HG03521 (cell line): Measurements from ENCODE around the gene TMCO6.
"Not testable (repeated sequence)": the region's sequence is repeated elsewhere in the genome, so short reads cannot be mapped to it uniquely, and the experiment has no call there.

Experiments
- ATAC-seq: cut with Tn5 transposase; IDR thresholded peaks from one replicate; pipeline ENCODE4 v1.9.1; 2021; ENCODE audit warnings: mild to moderate bottlenecking, moderate library complexity; ENCODE audit not compliant: unreplicated experiment

Gene TMCO6

DNA sequence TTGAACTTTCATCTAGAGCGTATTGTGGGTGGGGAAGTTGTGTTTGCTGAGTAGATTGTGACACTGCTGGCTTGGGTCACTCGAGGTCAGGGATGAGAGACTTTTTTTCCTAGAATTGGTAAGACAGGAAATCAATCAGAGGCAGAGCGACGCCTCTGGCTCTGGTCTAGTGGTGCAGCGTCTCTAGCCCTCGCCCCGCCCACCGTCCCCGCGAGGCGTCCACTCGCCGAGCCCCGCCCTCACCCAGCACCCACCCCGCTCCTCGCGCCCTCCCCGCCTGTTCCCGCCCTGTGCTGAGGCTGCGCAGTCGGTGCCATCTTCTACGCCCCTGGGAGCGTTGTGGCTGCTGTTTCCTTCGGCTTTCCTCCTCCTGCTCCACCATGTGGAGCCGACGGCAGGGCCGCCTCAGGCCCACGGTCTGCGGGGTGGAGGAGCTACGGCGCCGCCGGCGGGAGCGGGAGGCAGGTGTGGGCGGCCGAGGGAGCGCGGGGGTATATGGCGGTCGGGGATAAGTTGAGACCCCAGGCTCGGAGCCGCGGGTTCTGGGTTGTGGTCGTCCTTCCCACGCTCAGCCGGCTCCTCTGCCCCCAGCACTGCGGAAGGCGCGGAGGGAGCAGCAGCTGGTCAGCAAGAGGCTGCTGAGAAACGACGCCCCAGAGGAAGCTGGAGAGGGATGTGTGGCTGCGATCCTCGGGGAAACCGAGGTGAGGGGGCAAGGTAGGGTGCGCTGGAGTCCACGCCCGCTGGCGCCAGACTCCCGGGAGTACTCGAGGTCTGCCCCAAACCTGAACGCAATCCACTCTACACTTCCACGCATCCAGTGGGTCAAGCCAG, at the start of gene TMCO6:
Gene TMCO6, plus strand, starts transcription at position 304 of the 834 bp plus-strand sequence. Its CDS starts 77 bp downstream, at position 381.
- ATAC-seq: peak; percentile 94

DNA sequence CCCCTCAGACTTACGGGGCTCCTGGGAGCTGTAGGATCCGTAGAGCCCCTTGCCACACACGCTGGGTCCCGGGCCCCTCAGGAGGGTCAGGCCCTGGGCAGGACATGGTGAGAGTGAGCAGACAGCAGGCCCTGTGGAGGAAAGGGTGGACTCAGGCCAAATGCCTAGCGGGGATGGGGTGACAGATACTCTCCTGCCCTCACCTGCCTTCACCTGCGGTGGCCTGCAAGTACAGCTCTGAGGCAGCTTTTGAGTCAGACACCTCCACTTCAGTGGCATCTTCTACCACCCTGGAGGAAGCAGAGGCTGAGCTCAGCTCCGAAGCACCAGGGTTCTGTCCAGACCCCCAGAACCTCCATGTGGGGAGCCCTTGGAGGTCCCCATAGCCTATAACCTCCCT, 48.4 kb upstream of the TMCO6 start:
- no peak for ATAC-seq

DNA sequence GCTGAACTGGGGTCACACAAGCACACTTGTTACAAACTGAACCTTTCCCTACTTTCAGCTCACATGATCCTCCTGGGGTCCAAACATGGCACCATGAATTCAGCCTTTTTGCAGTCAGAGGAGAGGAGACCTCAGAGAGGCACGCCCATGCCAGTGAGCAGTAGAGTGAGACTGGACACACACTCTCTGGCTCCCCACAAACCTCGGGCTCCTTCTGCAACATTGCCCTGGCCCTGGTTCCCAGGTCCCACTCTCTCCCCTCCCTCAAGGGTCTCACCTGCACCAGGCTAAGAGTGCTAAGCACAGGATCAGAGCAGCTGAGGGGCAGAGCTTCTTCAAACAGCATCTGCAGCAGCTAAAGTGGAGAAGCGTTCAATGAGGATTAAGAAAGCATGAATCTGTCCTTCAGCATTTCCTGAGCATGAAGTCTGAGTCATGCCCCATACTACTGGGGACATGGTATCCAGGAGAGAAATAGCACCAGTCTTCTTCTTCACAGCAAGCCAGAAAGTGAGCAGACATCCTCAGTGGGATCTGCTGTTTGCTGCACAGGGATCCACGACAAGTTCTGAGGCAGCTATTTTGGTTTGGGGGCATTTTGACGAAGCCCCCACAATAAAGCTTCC, 47.4 kb upstream of the TMCO6 start:
- ATAC-seq: no peak

DNA sequence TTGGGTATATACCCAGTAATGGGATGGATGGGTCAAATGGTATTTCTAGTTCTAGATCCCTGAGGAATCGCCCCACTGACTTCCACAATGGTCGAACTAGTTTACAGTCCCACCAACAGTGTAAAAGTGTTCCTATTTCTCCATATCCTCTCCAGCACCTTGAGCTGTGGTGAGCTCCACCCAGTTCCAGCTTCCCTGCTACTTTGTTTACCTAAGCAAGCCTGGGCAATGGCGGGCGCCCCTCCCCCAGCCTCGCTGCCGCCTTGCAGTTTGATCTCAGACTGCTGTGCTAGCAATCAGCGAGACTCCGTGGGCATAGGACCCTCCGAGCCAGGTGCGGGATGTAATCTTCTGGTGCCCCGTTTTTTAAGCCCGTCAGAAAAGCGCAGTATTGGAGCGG, 46.2 kb upstream of the TMCO6 start:
- not testable (repeated sequence) for ATAC-seq

DNA sequence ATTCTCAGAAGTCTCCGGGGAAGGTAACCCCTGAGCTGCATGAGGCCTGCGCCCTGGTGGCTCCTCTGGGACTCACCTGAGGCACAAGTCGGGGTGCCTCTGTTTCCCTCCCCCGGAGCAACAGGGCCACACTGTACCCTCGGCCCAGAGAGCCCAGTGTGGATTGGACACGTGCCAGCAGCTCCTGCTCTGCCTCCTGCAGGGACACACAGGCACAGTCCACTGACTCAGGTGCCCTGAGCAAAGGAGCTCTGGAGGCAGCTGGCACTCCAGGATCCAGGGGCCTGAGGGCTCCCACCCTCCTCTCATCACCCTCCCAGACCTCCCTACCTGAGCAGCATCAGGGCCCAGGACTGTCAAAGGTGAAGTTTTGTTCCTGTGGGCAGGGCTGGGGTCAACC, 45.1 kb upstream of the TMCO6 start:
- no peak for ATAC-seq

DNA sequence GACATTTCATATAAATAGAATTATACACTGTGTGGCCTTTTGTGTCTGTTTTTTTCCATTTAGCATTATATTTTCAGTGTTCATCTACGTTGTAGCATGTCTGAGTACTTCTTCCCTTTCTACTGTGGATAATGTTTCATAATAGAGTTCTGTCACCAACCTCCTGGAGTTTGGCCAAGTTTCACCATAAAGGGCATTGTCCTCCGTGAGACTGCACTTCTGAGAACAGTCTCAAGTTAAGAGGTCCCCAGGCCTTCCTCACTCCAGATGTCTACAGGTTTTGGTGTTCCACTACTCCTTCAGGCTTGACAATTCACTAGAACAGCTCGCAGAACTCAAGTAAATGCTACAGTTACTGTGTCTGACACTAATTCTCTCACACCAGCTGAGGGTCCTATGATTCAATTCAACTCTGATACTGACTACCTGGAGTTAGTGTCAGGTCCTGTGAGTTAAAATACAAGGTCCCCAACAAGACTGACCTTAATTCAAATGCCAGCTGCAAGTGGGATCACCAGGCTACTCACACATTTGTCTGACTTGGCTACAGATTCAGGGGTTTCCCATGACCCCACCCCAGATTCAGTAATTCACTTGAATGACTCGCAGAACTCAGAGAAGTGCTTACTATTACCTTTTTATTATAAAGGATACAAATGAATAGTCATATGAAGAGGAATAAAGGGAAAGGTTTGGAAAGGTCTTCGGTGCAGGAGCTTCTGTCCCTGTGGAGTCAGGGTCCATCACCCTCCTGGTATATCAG, 43.5 kb upstream of the TMCO6 start:
- no peak for ATAC-seq

DNA sequence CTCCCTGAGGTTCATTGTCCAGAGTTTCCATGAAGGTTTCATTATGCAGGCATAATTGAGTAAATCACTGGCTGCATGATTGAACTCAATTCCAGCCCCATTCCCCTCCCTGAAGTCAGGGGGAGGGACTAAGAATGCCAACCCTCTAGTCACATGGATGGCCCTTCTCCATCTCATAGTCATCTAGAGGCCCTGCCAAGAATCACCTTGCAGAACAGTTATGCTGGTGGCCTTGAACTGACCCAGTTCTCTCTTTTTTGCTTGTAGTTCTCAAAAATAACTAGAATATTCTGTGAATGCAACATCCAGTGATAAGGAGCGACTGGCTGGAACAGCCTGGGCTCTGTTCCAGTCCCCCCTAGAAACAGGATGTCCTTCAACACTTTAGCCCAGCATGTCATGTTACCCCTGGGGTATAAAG, 42.9 kb upstream of the TMCO6 start:
- ATAC-seq: no peak

DNA sequence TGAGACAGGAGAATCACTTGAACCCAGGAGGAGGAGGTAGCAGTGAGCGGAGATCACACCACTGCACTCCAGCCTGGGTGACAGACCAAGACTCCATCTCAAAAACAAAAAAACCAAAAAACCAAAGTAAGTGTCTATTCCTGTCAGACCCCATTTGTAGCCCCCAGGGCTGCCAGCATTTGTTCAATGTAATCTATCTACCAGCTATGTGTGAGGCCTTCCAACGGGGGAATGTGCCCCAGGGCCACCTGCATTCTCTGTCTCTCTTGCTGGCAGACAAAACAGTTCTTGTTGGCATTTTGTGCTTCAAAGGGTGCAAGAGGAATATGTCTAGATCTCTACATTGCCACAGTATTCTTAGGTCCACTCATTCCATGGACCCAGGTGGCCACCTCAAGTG, 40.4 kb upstream of the TMCO6 start:
- ATAC-seq: no peak

DNA sequence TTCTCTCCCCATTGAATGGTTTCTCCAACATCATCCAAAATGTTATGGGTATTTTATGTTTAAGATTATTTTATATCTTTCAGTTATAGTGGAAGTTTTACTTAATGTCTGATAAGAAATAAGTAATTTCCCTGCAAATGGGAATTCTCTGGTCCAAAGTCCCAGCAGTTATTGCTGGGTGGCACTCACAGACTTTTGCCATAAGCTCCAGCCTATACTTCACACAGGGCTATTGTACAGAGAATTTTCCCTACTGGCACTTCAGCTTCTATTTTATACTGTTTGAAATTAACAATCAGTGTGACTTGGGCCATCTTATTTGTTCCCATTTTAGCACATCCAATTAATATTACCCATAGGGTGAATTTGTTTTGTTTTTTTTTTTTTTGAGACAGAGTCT, 39.2 kb upstream of the TMCO6 start:
- no peak for ATAC-seq

DNA sequence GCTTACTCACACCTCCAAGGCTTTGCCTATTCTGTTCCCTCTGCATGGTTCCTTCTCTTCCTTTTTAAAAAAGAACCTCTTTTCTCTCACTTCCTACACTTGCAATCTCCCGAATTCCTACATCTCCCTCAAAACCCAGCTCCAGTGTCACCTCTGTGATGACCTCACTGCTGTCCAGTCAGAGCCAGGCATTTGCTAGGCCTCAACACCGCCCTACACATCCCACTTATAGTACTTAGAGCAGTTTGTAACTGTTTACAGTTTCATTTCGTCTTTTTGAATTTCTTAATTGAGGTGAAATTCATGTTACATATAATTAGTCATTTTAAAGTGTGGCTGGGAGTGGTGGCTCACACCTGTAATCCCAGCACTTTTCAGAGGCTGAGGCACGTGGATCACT, 37.1 kb upstream of the TMCO6 start:
- no peak for ATAC-seq

DNA sequence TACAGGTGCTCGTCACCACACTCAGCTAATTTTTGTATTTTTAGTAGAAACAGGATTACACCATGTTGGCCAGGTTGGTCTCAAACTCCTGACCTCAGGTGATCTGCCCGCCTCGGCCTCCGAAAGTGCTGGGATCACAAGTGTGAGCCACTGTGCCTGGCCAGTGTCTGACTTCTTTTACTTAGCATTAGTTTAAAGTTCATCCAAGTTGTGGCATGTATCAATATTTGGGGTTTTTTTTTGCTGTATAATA, 35.9 kb upstream of the TMCO6 start:
- ATAC-seq: not testable (repeated sequence)

DNA sequence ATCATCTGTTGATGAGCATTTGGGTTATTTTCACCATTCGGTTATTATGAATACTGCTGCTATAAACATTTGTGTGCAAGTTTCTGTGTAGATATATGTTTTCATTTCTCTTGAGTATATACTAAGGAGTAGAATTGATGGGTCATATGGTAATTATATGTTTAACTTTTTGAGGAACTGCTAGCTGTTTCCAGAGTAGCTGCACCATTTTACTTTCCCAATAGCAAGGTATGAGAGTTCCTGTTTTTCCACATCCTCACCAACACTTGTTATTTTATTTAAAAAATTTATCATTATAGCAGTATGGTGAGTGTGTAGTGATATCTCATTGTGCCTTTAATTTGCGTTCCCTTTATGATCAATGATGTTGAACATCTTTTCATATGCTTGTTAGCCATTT, 35.5 kb upstream of the TMCO6 start:
- no peak for ATAC-seq

DNA sequence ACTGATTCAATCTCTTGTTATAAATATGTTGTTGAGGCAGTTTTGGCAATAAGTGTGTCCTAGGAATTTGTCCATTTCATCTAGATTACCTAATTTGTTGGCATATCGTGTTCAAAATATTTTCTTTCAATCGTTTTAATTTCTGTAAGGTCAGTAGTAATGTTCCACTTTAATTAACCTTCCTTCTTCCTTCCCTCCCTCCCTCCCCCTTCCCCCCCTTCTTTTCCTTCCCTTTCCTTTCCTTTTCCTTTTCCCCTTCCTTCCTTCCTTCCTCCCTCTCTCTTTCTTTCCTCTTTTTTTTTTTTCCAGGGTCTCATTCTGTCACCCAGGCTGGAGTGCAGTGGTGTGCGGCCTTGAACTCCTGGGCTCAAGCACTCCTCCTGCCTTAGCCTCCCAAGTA, 33.4 kb upstream of the TMCO6 start:
- no peak for ATAC-seq

DNA sequence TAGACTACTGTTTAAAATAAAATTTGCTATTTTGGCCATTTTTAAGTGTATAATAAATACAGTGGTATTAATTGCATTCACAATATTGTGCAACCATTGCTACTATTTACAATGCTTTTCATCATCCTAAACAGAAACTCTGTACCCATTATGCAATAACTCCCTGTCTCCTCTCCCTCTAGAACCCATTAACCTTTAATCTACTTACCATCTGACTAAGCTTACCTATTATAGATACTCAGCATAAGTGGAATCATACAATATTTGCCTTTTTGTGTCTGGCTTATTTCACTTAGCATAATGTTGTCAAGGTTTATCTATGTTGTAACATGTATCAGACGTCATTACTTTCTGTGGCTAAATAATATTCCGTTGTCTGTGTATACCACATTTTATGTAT, 32.2 kb upstream of the TMCO6 start:
- no peak for ATAC-seq

DNA sequence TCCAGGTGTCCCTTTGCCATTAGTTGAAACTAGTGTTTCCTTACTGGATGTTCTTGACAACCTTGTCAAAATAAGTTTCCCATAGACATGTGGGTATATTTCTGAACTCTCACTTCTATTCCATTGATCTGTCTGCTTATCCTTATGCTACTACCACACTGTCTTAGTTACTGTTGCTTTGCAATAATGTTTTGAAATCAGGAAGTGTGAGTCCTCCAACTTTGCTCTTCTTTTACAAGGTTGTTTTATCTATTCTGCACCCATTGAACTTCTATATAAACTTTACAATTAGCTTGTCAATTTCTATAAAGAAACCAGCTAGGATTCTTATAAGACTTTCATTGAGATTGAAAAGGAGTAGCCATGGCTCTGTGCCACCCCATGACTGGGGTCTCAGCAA, 30.5 kb upstream of the TMCO6 start:
- ATAC-seq: no peak

DNA sequence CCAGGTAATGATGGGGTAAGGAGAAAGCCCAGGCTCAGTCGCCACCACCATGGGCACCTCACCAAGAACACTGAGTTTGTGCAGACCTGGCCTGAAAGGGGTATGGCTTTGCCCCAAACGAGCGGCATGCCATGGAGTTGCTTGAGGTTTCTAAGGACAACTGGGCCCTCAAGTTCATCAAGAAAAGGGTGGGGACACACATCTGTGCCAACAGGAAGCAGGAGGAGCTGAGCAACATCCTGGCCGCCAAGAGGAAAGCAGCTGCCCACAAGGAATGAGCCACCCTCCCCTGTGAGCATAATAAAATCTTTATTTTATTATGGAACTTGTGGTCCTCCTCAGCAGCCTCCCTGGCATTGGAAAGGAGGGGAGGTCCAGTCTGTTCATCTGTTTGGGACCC, 30.1 kb upstream of the TMCO6 start:
- ATAC-seq: no peak

DNA sequence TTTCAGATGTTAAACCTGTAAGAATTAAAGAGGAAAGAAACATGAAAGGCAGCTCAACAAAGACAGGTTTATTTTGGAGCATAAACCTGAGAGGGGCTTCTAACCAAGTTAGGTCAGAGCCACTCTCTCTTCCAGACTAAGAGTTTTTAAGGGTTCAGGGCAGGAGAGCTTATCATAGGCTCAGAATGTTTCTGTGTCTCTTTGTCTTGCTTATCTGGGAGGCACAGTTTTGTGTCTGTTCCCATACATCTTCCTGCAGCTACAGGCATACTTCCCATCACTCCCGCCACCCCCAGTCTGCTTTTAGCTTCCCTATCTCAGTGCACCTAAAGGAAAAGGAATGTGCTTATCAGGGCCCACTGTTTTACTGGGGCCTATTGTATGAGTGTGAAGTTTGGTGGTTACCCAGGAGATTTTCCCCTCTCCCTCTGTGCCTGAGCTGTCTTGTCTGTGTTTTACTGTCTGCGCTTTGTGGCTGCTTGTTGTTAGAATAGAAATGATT, 28.2 kb upstream of the TMCO6 start:
- no peak for ATAC-seq

DNA sequence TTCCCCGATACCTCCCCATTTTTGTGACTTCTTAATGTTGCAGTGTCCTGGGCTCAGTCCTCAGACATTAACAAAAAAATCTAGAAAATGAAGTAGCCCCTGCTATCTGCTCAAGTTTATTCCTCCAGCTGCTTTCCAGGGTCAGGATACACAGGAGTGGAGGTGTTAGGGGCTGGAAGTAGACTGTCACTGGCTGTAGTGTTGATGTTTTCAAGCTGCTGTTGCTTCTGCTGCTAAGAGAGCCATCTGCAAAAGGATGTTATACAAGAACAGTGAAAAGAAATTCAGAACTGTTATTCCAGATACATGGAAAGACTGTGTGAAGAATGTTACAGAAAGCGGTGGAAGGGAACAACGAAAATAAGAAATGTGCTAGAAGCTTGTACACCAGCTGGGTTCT, 16.9 kb upstream of the TMCO6 start:
- ATAC-seq: no peak

DNA sequence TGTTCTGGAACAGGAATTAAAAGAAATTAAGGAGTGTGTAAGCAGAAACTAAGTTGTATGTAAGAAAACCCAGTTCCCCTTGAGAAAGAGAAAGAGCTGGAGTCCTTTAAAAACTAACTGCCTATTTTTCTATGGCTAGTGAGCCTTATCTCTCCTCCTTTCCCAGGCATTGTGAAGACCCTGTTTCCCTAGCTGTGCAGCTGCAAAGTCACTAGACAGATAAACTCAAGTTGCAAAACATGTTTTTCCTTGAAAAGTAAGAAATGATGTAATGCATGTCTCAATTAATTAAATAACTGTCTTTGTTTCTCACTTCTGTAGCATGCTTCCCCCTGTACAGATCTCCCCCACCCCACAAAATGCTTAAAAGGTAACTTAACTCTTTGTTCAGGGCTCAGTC, 16.2 kb upstream of the TMCO6 start:
- ATAC-seq: not testable (repeated sequence)

DNA sequence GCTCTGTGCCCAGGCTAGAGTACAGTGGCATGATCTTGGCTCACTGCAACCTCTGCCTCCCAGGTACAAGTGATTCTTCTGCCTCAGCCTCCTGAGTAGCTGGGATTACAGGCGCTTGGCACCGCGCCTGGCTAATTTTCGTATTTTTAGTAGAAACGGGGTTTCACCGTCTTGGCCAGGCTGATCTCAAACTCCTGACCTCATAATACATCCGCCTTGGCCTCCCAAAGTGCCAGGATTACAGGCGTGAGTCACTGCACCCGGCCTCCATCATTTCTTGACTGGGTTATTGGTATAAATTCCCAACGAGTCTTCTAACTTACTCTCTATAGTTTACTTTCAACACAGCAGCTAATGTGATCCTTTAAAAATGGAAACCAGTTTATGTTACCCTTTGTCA, 14.4 kb upstream of the TMCO6 start:
- ATAC-seq: not testable (repeated sequence)

DNA sequence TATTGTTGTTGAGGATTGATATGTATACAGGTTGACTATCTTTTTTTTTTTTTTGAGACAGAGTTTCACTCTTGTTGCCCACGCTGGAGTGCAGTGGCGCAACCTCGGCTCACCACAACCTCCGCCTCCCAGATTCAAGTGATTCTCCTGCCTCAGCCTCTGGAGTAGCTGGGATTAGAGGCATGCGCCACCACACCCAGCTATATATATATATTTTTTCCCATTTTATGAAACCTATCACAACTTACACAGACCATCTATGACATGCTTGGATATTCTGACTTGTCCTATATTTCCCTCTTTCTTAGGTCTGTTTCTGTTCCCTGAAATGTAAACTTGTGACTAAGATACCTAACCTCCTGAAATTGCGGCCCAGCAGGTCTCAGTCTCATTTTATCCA, 11.3 kb upstream of the TMCO6 start:
- ATAC-seq: no peak

DNA sequence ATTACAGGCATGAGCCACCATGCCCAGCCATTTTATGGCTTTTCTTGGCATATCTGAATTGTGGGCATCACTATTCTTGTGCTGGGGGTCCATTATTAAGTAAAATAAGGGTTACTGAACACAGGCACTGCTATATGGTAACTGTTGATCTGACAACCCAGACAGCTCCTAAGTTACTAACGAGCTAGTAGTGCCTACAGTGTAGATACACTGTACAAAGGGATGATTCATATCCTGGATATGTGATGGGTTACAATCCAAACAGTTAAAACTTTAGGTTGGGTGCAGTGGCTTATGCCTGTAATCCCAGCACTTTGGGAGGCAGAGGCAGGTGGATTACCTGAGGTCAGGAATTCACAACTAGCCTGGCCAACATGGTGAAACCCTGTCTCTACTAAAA, 10.5 kb upstream of the TMCO6 start:
- ATAC-seq: no peak
